Glutamatergic neuron (in vitro differentiated cells): Measurements from ENCODE around the gene PLA1A. TPM values are rescaled to one million over a fixed set of nuclear protein-coding genes. Genes with fewer than 3 reads are reported as not detected.
"Not testable (repeated sequence)": the region's sequence is repeated elsewhere in the genome, so short reads cannot be mapped to it uniquely, and the experiment has no call there.

Experiments used
- DNase-seq: peaks from one replicate; pipeline ENCODE4 v3.0.0; 2022
- H3K27ac Mint-ChIP-seq: one replicate; pipeline ENCODE4 v1.8.0; 2020; ENCODE audit warnings: mild to moderate bottlenecking, mixed read lengths, inconsistent platforms; ENCODE audit not compliant: unreplicated experiment
- H3K27me3 Mint-ChIP-seq: one replicate; pipeline ENCODE4 v1.8.0; 2020; ENCODE audit warnings: mild to moderate bottlenecking, moderate library complexity, mixed read lengths, inconsistent platforms; ENCODE audit not compliant: unreplicated experiment
- H3K36me3 Mint-ChIP-seq: one replicate; pipeline ENCODE4 v1.8.0; 2020; ENCODE audit warnings: mild to moderate bottlenecking, mixed read lengths, inconsistent platforms; ENCODE audit not compliant: unreplicated experiment
- H3K4me1 Mint-ChIP-seq: one replicate; pipeline ENCODE4 v1.8.0; 2020; ENCODE audit warnings: mild to moderate bottlenecking, low read depth, mixed read lengths, inconsistent platforms; ENCODE audit not compliant: unreplicated experiment
- H3K4me3 Mint-ChIP-seq: one replicate; pipeline ENCODE4 v1.8.0; 2020; ENCODE audit warnings: mild to moderate bottlenecking, mixed read lengths, inconsistent platforms; ENCODE audit not compliant: unreplicated experiment
- H3K9me3 Mint-ChIP-seq: one replicate; pipeline ENCODE4 v1.8.0; 2020; ENCODE audit warnings: mild to moderate bottlenecking, moderate library complexity, mixed read lengths, inconsistent platforms; ENCODE audit not compliant: unreplicated experiment
- CTCF ChIP-seq: fragments of 200-600 bp; sonication (generic); IDR thresholded peaks from one replicate; pipeline ENCODE4 v1.5.0; 2021; ENCODE audit not compliant: partially characterized antibody, unreplicated experiment
- total RNA-seq: library from RNA; stranded (reverse); fragmentation: NEBNext Ultra II Directional; extraction: Animal tissue kit (Norgen Biotek cat#: 25700); gene quantifications from one replicate; pipeline ENCODE4 v1.2.1, GENCODE V29; 2021; ENCODE audit not compliant: unreplicated experiment

Gene PLA1A
- total RNA-seq, 1 donor from 2014 or later = not detected

GRCh38 chr3:119558626-119559317 lies 38.9 kb upstream of the PLA1A start:
- Mint-ChIP-seq H3K36me3 (no peaks in the 10 kb centered on the region), H3K27me3 (peaks cover 2% of the 10 kb centered on the region), H3K9me3 (peaks cover 5% of the 10 kb centered on the region), H3K4me1 (no peaks in the 10 kb centered on the region), H3K27ac (no peak overlapping the region), H3K4me3 (no peak overlapping the region)
- TF ChIP-seq CTCF = no peak
- DNase-seq = no peak

GRCh38 chr3:119559441-119559963 lies 38.2 kb upstream of the PLA1A start, which contains the start of gene CD80:
Gene CD80 (minus strand): TSS chr3:119559614. CDS start chr3:119557728, 1,886 bp downstream.
- H3K27me3 Mint-ChIP-seq = peaks cover 2% of the 10 kb centered on the region
- H3K4me1 Mint-ChIP-seq = no peaks in the 10 kb centered on the region
- no peak for TF ChIP-seq CTCF
- no peak within 1 kb of the TSS for H3K4me3 Mint-ChIP-seq
- H3K9me3 Mint-ChIP-seq = peaks cover 5% of the 10 kb centered on the region
- DNase-seq = peak; percentile 35
- no peak within 1 kb of the TSS for H3K27ac Mint-ChIP-seq
- H3K36me3 Mint-ChIP-seq = no peaks in the 10 kb centered on the region

GRCh38 chr3:119560160-119560559 lies 37.5 kb upstream of the PLA1A start:
- peaks cover 2% of the 10 kb centered on the region for H3K9me3 Mint-ChIP-seq
- no peak overlapping the region for H3K27ac Mint-ChIP-seq
- no peaks in the 10 kb centered on the region for H3K4me1 Mint-ChIP-seq
- DNase-seq = no peak
- no peaks in the 10 kb centered on the region for H3K36me3 Mint-ChIP-seq
- H3K27me3 Mint-ChIP-seq = peaks cover 2% of the 10 kb centered on the region
- no peak for TF ChIP-seq CTCF
- H3K4me3 Mint-ChIP-seq = no peak overlapping the region

- H3K27me3 Mint-ChIP-seq = peaks cover 4% of the 10 kb centered on the region
- H3K4me3 Mint-ChIP-seq = no peak overlapping the region
- H3K27ac Mint-ChIP-seq = no peak overlapping the region
- TF ChIP-seq CTCF = no peak
- no peaks in the 10 kb centered on the region for H3K36me3 Mint-ChIP-seq
- no peaks in the 10 kb centered on the region for H3K4me1 Mint-ChIP-seq
- peaks cover 2% of the 10 kb centered on the region for H3K9me3 Mint-ChIP-seq
- no peak for DNase-seq
Observed at GRCh38 chr3:119562307-119562961, 35.3 kb upstream of the PLA1A start.

GRCh38 chr3:119563334-119563733 lies 34.4 kb upstream of the PLA1A start:
- not testable (repeated sequence) for H3K36me3 Mint-ChIP-seq, H3K27ac Mint-ChIP-seq, DNase-seq, H3K4me1 Mint-ChIP-seq, H3K27me3 Mint-ChIP-seq, H3K4me3 Mint-ChIP-seq, H3K9me3 Mint-ChIP-seq
